DOHH2 (cell line): Measurements from ENCODE around the gene CNTNAP2.

Experiments used
- H3F3A ChIP-seq: fragments of 200-600 bp; sonication (generic), shearing (Covaris generic); 2 replicates; pipeline ENCODE4 v1.6.0; 2016; ENCODE audit warnings: antibody characterized with exemption, mild to moderate bottlenecking; ENCODE audit not compliant: control insufficient read depth, insufficient read depth
- H3K27ac ChIP-seq: fragments of 200-600 bp; sonication (generic); 2 replicates; pipeline ENCODE4 v1.5.1; 2014; ENCODE audit warnings: low read depth, mild to moderate bottlenecking, low read length, moderate library complexity
- H3K27me3 ChIP-seq: fragments of 200-600 bp; sonication (generic); 2 replicates; pipeline ENCODE4 v1.6.1; 2014; ENCODE audit warnings: mild to moderate bottlenecking, low read length, mixed read lengths; ENCODE audit not compliant: control insufficient read depth
- H3K36me3 ChIP-seq: fragments of 200-600 bp; sonication (generic); 2 replicates; pipeline ENCODE4 v1.6.1; 2014; ENCODE audit warnings: mild to moderate bottlenecking, low read length, moderate library complexity, mixed read lengths; ENCODE audit not compliant: control insufficient read depth
- H3K4me1 ChIP-seq: fragments of 200-600 bp; sonication (generic); 2 replicates; pipeline ENCODE4 v1.6.1; 2014; ENCODE audit warnings: mild to moderate bottlenecking, low read length, mixed read lengths; ENCODE audit not compliant: control insufficient read depth
- H3K4me2 ChIP-seq: fragments of 200-600 bp; sonication (generic); 2 replicates; pipeline ENCODE4 v1.6.0; 2014; ENCODE audit warnings: mild to moderate bottlenecking, low read length, moderate library complexity
- H3K4me3 ChIP-seq: fragments of 200-600 bp; sonication (generic); 2 replicates; pipeline ENCODE4 v1.5.1; 2014; ENCODE audit warnings: mild to moderate bottlenecking, low read length, mixed read lengths
- H3K79me2 ChIP-seq: fragments of 200-600 bp; sonication (generic); 2 replicates; pipeline ENCODE4 v1.6.1; 2014; ENCODE audit warnings: mild to moderate bottlenecking, low read length, mixed read lengths; ENCODE audit not compliant: control insufficient read depth
- H3K9me2 ChIP-seq: fragments of 200-600 bp; sonication (generic); replicated peaks from 2 replicates; pipeline ENCODE4 v1.6.1; 2014; ENCODE audit warnings: mild to moderate bottlenecking, low read length, mixed read lengths; ENCODE audit not compliant: control insufficient read depth
- H3K9me3 ChIP-seq: fragments of 200-600 bp; sonication (generic); 2 replicates; pipeline ENCODE4 v1.6.1; 2014; ENCODE audit warnings: antibody characterized with exemption, low read length, mixed read lengths; ENCODE audit not compliant: control insufficient read depth, insufficient read depth
- H4K20me1 ChIP-seq: fragments of 200-600 bp; sonication (generic); 2 replicates; pipeline ENCODE4 v1.6.0; 2014; ENCODE audit warnings: low read depth, mild to moderate bottlenecking, antibody characterized with exemption, low read length, moderate library complexity; ENCODE audit not compliant: control insufficient read depth, insufficient read depth
- EZH2phosphoT487 ChIP-seq: fragments of 200-600 bp; sonication (generic); IDR thresholded peaks from 2 replicates; pipeline ENCODE4 v1.6.1; 2017; ENCODE audit warnings: borderline replicate concordance, mild to moderate bottlenecking, antibody characterized with exemption, low read length, moderate library complexity, mixed read lengths
- TF ChIP-seq, protein P1 (sequence below): fragments of 200-600 bp; sonication (generic); IDR thresholded peaks from one replicate; pipeline ENCODE4 v1.5.1; 2014; ENCODE audit warnings: antibody characterized with exemption, mild to moderate bottlenecking, low read depth, low read length; ENCODE audit not compliant: poor library complexity, severe bottlenecking

The CNTNAP2 gene

DNA sequence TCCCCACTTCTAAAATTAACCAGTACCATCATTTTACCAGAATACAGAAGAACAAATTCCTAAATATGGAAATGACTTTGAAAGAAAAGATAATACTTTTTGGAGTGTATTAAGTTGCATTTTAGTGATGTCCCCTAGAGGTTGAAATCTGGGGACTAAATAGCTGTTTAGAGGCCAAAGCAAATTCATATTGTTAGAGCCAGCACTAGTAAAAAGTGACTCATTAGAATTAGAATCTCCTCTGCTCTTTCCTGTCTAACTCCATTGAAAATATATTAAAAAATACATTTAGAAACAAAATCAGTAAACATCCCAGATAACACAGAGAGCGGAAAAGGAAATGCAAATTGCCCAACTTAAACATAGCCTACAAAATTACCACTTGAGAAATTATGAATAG is 1284.3 kb downstream of the CNTNAP2 start:
- H3K4me3 ChIP-seq: no peak overlapping the region
- H3K79me2 ChIP-seq: no peaks in the 10 kb centered on the region
- no peaks in the 10 kb centered on the region for H3K4me1 ChIP-seq
- H3K27me3 ChIP-seq: no peaks in the 10 kb centered on the region
- H3K4me2 ChIP-seq: no peak overlapping the region
- H4K20me1 ChIP-seq: no peaks in the 10 kb centered on the region
- no peaks in the 10 kb centered on the region for H3K9me2 ChIP-seq
- no peak overlapping the region for H3K27ac ChIP-seq
- no peaks in the 10 kb centered on the region for H3K36me3 ChIP-seq
- TF ChIP-seq, protein P1, sequence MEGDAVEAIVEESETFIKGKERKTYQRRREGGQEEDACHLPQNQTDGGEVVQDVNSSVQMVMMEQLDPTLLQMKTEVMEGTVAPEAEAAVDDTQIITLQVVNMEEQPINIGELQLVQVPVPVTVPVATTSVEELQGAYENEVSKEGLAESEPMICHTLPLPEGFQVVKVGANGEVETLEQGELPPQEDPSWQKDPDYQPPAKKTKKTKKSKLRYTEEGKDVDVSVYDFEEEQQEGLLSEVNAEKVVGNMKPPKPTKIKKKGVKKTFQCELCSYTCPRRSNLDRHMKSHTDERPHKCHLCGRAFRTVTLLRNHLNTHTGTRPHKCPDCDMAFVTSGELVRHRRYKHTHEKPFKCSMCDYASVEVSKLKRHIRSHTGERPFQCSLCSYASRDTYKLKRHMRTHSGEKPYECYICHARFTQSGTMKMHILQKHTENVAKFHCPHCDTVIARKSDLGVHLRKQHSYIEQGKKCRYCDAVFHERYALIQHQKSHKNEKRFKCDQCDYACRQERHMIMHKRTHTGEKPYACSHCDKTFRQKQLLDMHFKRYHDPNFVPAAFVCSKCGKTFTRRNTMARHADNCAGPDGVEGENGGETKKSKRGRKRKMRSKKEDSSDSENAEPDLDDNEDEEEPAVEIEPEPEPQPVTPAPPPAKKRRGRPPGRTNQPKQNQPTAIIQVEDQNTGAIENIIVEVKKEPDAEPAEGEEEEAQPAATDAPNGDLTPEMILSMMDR: no peak
- no peak for TF ChIP-seq EZH2phosphoT487
- H3F3A ChIP-seq: no peaks in the 10 kb centered on the region
- no peaks in the 10 kb centered on the region for H3K9me3 ChIP-seq

DNA sequence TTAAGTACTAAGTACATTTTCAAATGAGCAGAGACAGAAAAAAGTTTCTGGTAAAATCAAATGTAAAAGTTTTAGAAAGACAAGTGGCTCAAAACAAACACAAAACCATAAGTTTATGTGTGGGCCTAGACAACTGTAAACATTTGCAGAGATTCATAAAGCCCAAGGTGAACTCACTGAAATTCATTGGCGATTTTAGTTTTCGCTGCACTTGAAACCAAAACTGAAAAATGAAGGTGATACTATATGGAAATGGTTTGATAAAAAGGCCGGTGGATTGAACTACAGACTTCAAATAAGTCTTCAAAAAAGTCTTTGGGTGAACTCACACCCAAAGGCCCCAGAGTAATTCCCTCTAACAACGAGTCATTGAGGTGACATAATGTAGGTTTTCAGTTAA is 1289.0 kb downstream of the CNTNAP2 start:
- Histone ChIP-seq H3K27me3 (no peaks in the 10 kb centered on the region), H3K9me2 (no peaks in the 10 kb centered on the region), H3K4me1 (no peaks in the 10 kb centered on the region), H3K4me3 (no peak overlapping the region), H3K4me2 (no peak overlapping the region), H4K20me1 (no peaks in the 10 kb centered on the region), H3K27ac (no peak overlapping the region), H3K79me2 (no peaks in the 10 kb centered on the region), H3K36me3 (no peaks in the 10 kb centered on the region), H3F3A (no peaks in the 10 kb centered on the region), H3K9me3 (0 out of 2 replicates have a peak, but pooled peaks cover 3% of the 10 kb centered on the region)
- TF ChIP-seq, protein P1: no peak
- no peak for TF ChIP-seq EZH2phosphoT487

DNA sequence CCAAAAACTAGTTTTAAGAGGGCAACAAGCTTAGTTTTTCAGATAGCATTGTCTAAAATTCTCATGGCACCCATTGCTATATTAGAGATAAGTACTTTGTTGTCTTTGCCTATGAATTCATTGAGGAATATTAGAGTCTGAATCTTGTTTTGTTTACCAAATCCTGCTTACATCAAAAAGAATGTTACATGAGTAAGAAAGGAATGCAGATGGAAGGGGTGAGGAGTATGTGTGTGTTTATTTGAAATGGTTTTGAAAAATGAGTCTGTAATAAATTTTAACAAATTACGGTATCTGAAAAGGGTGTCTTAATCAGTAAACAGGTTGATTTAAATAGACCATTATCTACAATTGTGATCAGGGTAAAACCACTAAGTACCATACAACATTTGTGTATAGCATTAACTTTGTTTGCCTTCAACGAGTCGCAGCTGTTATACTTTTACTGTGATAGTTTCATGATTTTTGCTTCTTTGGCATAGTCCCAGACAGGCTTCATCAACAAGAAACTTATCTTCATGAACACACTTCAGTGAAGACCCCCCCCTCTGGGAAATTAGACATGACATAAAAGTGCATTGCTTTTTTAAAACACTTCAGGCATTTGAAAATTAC is 1290.0 kb downstream of the CNTNAP2 start:
- Histone ChIP-seq H3K79me2 (no peaks in the 10 kb centered on the region), H3K4me1 (no peaks in the 10 kb centered on the region)
- TF ChIP-seq EZH2phosphoT487: no peak
- TF ChIP-seq, protein P1: no peak

More for the DNA sequence above, 1290.0 kb downstream of the CNTNAP2 start:
- no peaks in the 10 kb centered on the region for H3K27me3 ChIP-seq
- no peaks in the 10 kb centered on the region for H4K20me1 ChIP-seq
- no peak overlapping the region for H3K27ac ChIP-seq
- no peaks in the 10 kb centered on the region for H3K36me3 ChIP-seq
- no peaks in the 10 kb centered on the region for H3K9me2 ChIP-seq
- no peak overlapping the region for H3K4me2 ChIP-seq
- H3K9me3 ChIP-seq: 0 out of 2 replicates have a peak, but pooled peaks cover 3% of the 10 kb centered on the region
- no peaks in the 10 kb centered on the region for H3F3A ChIP-seq
- H3K4me3 ChIP-seq: no peak overlapping the region
